CD4-positive, alpha-beta T cell (primary cell): Measurements from ENCODE around the gene MAL. TPM values are rescaled to one million over a fixed set of nuclear protein-coding genes. Genes with fewer than 3 reads are reported as not detected.

Experiments
- ATAC-seq: fragments of 200-7000 bp; cut with Tn5 transposase; one replicate; pipeline ENCODE4 v1.10.0; 2022; ENCODE audit warnings: mild to moderate bottlenecking; ENCODE audit not compliant: poor library complexity
- CTCF ChIA-PET: fragments of 350-600 bp; sonication (Branson Sonifier 250); formaldehyde crosslinking; loops from one replicate; lab custom pipeline; 2021; ENCODE audit warnings: antibody characterized with exemption, inconsistent platforms; lab: Charles Lee
- POLR2A ChIA-PET: fragments of 350-600 bp; sonication (Branson Sonifier 250); formaldehyde crosslinking; loops from one replicate; lab custom pipeline; 2021; ENCODE audit warnings: antibody characterized with exemption, inconsistent platforms; lab: Charles Lee
- DNase-seq, 14 experiments: peaks; one replicate each; pipeline ENCODE4 v3.0.0-alpha.2; 2013 to 2020; ENCODE audit warnings: mixed read lengths in 2 of 14
- H3K27ac ChIP-seq, 2 donors: one replicate each; pipeline versions ENCODE4 v1.5.1 to v1.7.0; 2013; ENCODE audit warnings: low read length in 2 of 2, low read depth in 1 of 2, mild to moderate bottlenecking in 1 of 2
- H3K27me3 ChIP-seq, 2 experiments: 1 replicate in 1 of 2; 2 replicates in 1 of 2; pipeline versions ENCODE4 v1.6.1 to v1.7.0; 2013; ENCODE audit warnings: low read length in 2 of 2, control low read depth in 1 of 2, mild to moderate bottlenecking in 1 of 2, moderate library complexity in 1 of 2; ENCODE audit not compliant: insufficient read depth in 2 of 2, control insufficient read depth in 1 of 2
- H3K36me3 ChIP-seq: one replicate; pipeline ENCODE4 v1.6.1; 2013; ENCODE audit warnings: low read length, control low read depth; ENCODE audit not compliant: insufficient read depth
- H3K4me1 ChIP-seq: one replicate; pipeline ENCODE4 v1.6.1; 2013; ENCODE audit warnings: low read length, control low read depth; ENCODE audit not compliant: insufficient read depth
- H3K4me3 ChIP-seq: one replicate; pipeline ENCODE4 v1.5.1; 2013; ENCODE audit warnings: mild to moderate bottlenecking, low read length, moderate library complexity
- H3K9me3 ChIP-seq, 2 experiments: 1 replicate in 1 of 2; 2 replicates in 1 of 2; pipeline versions ENCODE4 v1.6.1 to v1.7.0; 2013; ENCODE audit warnings: low read length in 2 of 2, mild to moderate bottlenecking in 2 of 2, control low read depth in 1 of 2, moderate library complexity in 1 of 2; ENCODE audit not compliant: control insufficient read depth in 1 of 2, insufficient read depth in 1 of 2
- H3K27ac Mint-ChIP-seq: one replicate; pipeline ENCODE4 v1.8.0; 2020; ENCODE audit warnings: mixed read lengths
- H3K27me3 Mint-ChIP-seq: one replicate; pipeline ENCODE4 v1.8.0; 2021; ENCODE audit warnings: mixed read lengths
- H3K36me3 Mint-ChIP-seq: one replicate; pipeline ENCODE4 v1.8.0; 2021; ENCODE audit warnings: low read depth, mixed read lengths
- H3K4me1 Mint-ChIP-seq: one replicate; pipeline ENCODE4 v1.8.0; 2021; ENCODE audit warnings: low read depth, mixed read lengths
- H3K4me3 Mint-ChIP-seq: one replicate; pipeline ENCODE4 v1.8.0; 2020; ENCODE audit warnings: mild to moderate bottlenecking, mixed read lengths
- H3K9me3 Mint-ChIP-seq: one replicate; pipeline ENCODE4 v1.8.0; 2020; ENCODE audit warnings: mixed read lengths
- CTCF ChIP-seq: fragments of 200-600 bp; IDR thresholded peaks from one replicate; pipeline ENCODE4 v1.8.0; 2022; ENCODE audit warnings: antibody characterized with exemption, mild to moderate bottlenecking
- intact Hi-C, 2 experiments: fragments of 100-400 bp; cut with DNase I in 1 of 2; cut with micrococcal nuclease in 1 of 2; formaldehyde crosslinking; loops; one replicate each; pipeline versions ENCODE4 v1.15.1 to v1.9.0; 2023 to 2025; cut with DNase I, micrococcal nuclease
- total RNA-seq, 174 experiments: library from RNA in 2 of 174; stranded (reverse) in 2 of 174; gene quantifications; one replicate each; pipeline ENCODE4 v1.2.3 and lab custom pipeline; 2021 to 2026

The MAL gene
- total RNA-seq, 2 experiments from 2014 or later = 101 to 102 TPM

DNA sequence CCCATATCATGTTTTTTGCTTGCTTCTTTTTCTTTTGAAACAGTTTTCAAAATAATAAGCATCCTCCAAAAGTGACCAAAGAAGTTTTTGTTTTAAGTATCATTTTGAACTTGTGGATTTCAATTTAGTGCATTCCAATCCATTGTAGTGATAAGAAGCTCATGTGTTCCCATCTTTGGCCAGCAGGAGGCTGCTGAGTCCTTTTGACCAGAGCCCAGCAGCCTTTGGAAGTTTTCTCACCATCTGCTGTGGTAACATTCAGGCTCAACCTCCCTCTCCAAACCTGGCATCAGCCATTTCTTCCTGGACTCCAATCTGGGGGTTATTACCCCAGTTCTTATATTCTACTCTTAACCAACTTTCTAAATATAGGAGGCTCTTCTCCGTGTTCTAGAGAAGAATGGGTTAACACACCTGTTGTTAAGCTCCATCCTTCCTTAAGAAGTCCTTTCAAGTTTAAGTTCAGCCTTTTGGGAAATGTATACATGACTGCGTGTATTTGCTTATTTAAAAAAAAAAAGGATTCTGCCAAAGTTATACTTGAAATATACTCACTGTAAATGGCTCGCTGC is 39.0 kb upstream of the MAL start:
- no peaks in the 10 kb centered on the region for H3K9me3 Mint-ChIP-seq
- H3K36me3 Mint-ChIP-seq = no peaks in the 10 kb centered on the region
- ATAC-seq (no peak), DNase-seq (peak in 11 of 14 experiments; percentile 6 to 58 (median 24))
- no peak overlapping the region for H3K4me3 ChIP-seq
- no peaks in the 10 kb centered on the region for H3K4me1 ChIP-seq
- no peak overlapping the region for H3K27ac ChIP-seq
- POLR2A ChIA-PET = interaction anchor here (0.7 kb wide), 2 partner anchors 37 to 39 kb away, joined by 3 read pairs; partner anchors contain the start of gene MAL
- H3K4me3 Mint-ChIP-seq = no peak overlapping the region
- no peaks in the 10 kb centered on the region for H3K36me3 ChIP-seq
- peaks cover 0 to 4% of the 10 kb centered on the region in 2 experiments for H3K27me3 ChIP-seq
- TF ChIP-seq CTCF = peak; percentile 55
- H3K27ac Mint-ChIP-seq = no peak overlapping the region
- H3K27me3 Mint-ChIP-seq = peaks cover 22% of the 10 kb centered on the region
- no peaks in the 10 kb centered on the region for H3K4me1 Mint-ChIP-seq
- CTCF ChIA-PET = interaction anchor here (0.5 to 1.5 kb wide), 4 partner anchors 36 to 217 kb away, joined by 3 to 8 read pairs (median 4); no protein-coding TSS in a partner anchor
- intact Hi-C loops = loop anchor here (1.0 kb wide), 1 partner anchor 129 kb away; no protein-coding TSS in a partner anchor
- no peaks in the 10 kb centered on the region for H3K9me3 ChIP-seq

GRCh38 chr2:94987074-94988020 is 38.2 kb upstream of the MAL start:
- DNase-seq = no peak
- intact Hi-C loops = no loop called here
- no peak overlapping the region for H3K27ac ChIP-seq
- POLR2A ChIA-PET = no interaction called here
- no peaks in the 10 kb centered on the region for H3K9me3 ChIP-seq
- TF ChIP-seq CTCF = no peak
- H3K4me3 Mint-ChIP-seq = no peak overlapping the region
- H3K27ac Mint-ChIP-seq = no peak overlapping the region
- peaks cover 16% of the 10 kb centered on the region for H3K27me3 Mint-ChIP-seq
- no peaks in the 10 kb centered on the region for H3K36me3 ChIP-seq
- peaks cover 0 to 4% of the 10 kb centered on the region in 2 experiments for H3K27me3 ChIP-seq
- H3K4me1 Mint-ChIP-seq = no peaks in the 10 kb centered on the region
- H3K4me1 ChIP-seq = no peaks in the 10 kb centered on the region
- H3K9me3 Mint-ChIP-seq = no peaks in the 10 kb centered on the region
- no peak for ATAC-seq
- H3K36me3 Mint-ChIP-seq = no peaks in the 10 kb centered on the region
- no peak overlapping the region for H3K4me3 ChIP-seq
- CTCF ChIA-PET = interaction anchor here (1.0 to 1.5 kb wide), 3 partner anchors 35 to 128 kb away, joined by 3 to 8 read pairs (median 5); no protein-coding TSS in a partner anchor

DNA sequence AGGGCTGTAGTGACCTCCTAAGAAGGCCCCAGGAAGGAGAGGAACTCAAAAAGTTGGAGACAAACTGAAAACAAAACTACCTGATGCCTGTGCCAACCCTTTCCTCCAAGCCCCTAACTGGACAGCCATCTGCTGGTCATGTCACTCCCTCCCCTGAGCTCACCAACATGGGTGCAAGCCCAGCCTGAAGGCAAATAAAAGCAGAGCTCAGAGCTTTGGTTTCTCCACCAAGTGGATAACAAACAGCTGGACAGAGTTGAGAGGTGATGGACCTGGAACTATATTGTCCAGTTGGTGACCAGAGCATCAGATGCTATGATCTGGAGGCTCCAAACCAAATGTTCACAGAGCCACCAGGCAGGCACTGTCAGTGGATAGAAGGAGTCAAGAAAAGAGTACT is 34.6 kb upstream of the MAL start:
- no peak overlapping the region for H3K4me3 Mint-ChIP-seq

More for the DNA sequence above, 34.6 kb upstream of the MAL start:
- Histone ChIP-seq H3K27me3 (peaks cover 0 to 4% of the 10 kb centered on the region in 2 experiments), H3K27ac (no peak overlapping the region), H3K4me1 (no peaks in the 10 kb centered on the region), H3K4me3 (no peak overlapping the region), H3K9me3 (peaks cover 0 to 4% of the 10 kb centered on the region in 2 experiments), H3K36me3 (no peaks in the 10 kb centered on the region)
- Mint-ChIP-seq H3K36me3 (no peaks in the 10 kb centered on the region), H3K27ac (no peak overlapping the region), H3K27me3 (peaks cover 19% of the 10 kb centered on the region), H3K9me3 (no peaks in the 10 kb centered on the region), H3K4me1 (no peaks in the 10 kb centered on the region)
- ChIA-PET POLR2A (no interaction called here), CTCF (no interaction called here)
- ATAC-seq (no peak), DNase-seq (no peak)
- intact Hi-C loops = no loop called here
- no peak for TF ChIP-seq CTCF
